Measurements from ENCODE around the gene BOD1L1. TPM values are rescaled to one million over a fixed set of nuclear protein-coding genes. Genes with fewer than 3 reads are reported as not detected.

Gene BOD1L1
- total and polyA plus RNA-seq, 2 of the 8 experiments (the other 6 are each of a cell fraction or from before 2014, with no cell fraction given) = 6.8 to 39.3 TPM

- TF ChIP-seq CHD7 (IDR thresholded peaks at IDR 0.05; ENCODE audit: insufficient replicate concordance, low read length) (no peak), RNF2 (IDR thresholded peaks at IDR 0.05; ENCODE audit: borderline replicate concordance, low read depth, low read length, missing control alignments, poor library complexity, severe bottlenecking) (peak; percentile 93)
Observed at GRCh38 chr4:13537011-13537831, 90.3 kb downstream of the BOD1L1 start (continued).

Measured in H1 (cell line).